Erythroblast (primary cell): Measurements from ENCODE around the gene PARP2.

ENCODE experiments used
- DNase-seq, 2 experiments: peaks; one replicate each; lab custom pipeline; 2025; lab: John Stamatoyannopoulos, UW
- GATA1 ChIP-seq: IDR thresholded peaks from 2 replicates; pipeline ENCODE4 v1.6.1; 2011; ENCODE audit warnings: low read depth, mild to moderate bottlenecking, control low read depth, low read length, moderate library complexity
- POLR2A ChIP-seq: IDR thresholded peaks from 2 replicates; pipeline ENCODE4 v1.6.1; 2011; ENCODE audit warnings: mild to moderate bottlenecking, low read length

Gene PARP2

GRCh38 chr14:20400965-20401593 lies 57.6 kb downstream of the PARP2 start:
- peak in 1 of 2 experiments; percentile 10 for DNase-seq
- TF ChIP-seq POLR2A (no peak), GATA1 (no peak)

GRCh38 chr14:20403521-20403920 lies 60.1 kb downstream of the PARP2 start:
- TF ChIP-seq POLR2A (no peak), GATA1 (no peak)

More at GRCh38 chr14:20403521-20403920, 60.1 kb downstream of the PARP2 start:
- no peak for DNase-seq
